Epithelial cell of alveolus of lung (primary cell): ENCODE measurements around the gene IL1R2. TPM values are rescaled to one million over a fixed set of nuclear protein-coding genes. Genes with fewer than 3 reads are reported as not detected.

Experiments
- total RNA-seq: library from RNA; depleted of rRNA; stranded (reverse); fragments of >200 nt; gene quantifications from 2 replicates; pipeline ENCODE4 v1.2.1, GENCODE V29; 2015

IL1R2 gene, protein sequence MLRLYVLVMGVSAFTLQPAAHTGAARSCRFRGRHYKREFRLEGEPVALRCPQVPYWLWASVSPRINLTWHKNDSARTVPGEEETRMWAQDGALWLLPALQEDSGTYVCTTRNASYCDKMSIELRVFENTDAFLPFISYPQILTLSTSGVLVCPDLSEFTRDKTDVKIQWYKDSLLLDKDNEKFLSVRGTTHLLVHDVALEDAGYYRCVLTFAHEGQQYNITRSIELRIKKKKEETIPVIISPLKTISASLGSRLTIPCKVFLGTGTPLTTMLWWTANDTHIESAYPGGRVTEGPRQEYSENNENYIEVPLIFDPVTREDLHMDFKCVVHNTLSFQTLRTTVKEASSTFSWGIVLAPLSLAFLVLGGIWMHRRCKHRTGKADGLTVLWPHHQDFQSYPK
- total RNA-seq: 1.0 and 6.1 TPM in 2 replicates

GRCh38 chr2:101991721-101992145 lies at the start of gene IL1R2:
Gene IL1R2, plus strand, starts transcription at chr2:101991960. Its CDS starts 16,616 bp downstream, at chr2:102008576.

Other genes starting within 250 kb of the IL1R2 start
- gene IL1R1, start 150.8 kb downstream of the IL1R2 start, total RNA-seq: 30.5 and 377 TPM in 2 replicates
- gene IL1RL2, start 195.1 kb downstream of the IL1R2 start, total RNA-seq: 0.52 and 0.88 TPM in 2 replicates